H9 (cell line): ENCODE measurements around the gene HIF1A. TPM values are rescaled to one million over a fixed set of nuclear protein-coding genes. Genes with fewer than 3 reads are reported as not detected.
"Not testable (repeated sequence)": the region's sequence is repeated elsewhere in the genome, so short reads cannot be mapped to it uniquely, and the experiment has no call there.

Experiments used
- DNase-seq: peaks from one replicate; pipeline ENCODE4 v3.0.0-alpha.2; 2017
- H2AFZ ChIP-seq: one replicate; pipeline ENCODE4 v1.6.1; 2013; ENCODE audit warnings: mild to moderate bottlenecking, low read length, control low read depth, moderate library complexity
- H2AK5ac ChIP-seq: 2 replicates; pipeline ENCODE4 v1.6.1; 2013; ENCODE audit warnings: low read length, control low read depth, mixed read lengths; ENCODE audit not compliant: insufficient read length
- H2BK120ac ChIP-seq: one replicate; pipeline ENCODE4 v1.6.1; 2013; ENCODE audit warnings: low read depth, mild to moderate bottlenecking, low read length, control low read depth, inconsistent platforms; ENCODE audit not compliant: poor library complexity, severe bottlenecking
- H2BK12ac ChIP-seq: 2 replicates; pipeline ENCODE4 v1.6.1; 2013; ENCODE audit warnings: low read length, control low read depth, mixed read lengths, low read depth; ENCODE audit not compliant: insufficient read length
- H2BK15ac ChIP-seq: 2 replicates; pipeline ENCODE4 v1.6.1; 2013; ENCODE audit warnings: low read depth, low read length, control low read depth
- H2BK20ac ChIP-seq: one replicate; pipeline ENCODE4 v1.6.1; 2013; ENCODE audit warnings: low read depth, mild to moderate bottlenecking, low read length, control low read depth, inconsistent platforms; ENCODE audit not compliant: poor library complexity, severe bottlenecking
- H2BK5ac ChIP-seq: 2 replicates; pipeline ENCODE4 v1.6.1; 2013; ENCODE audit warnings: low read length, control low read depth, mixed read lengths; ENCODE audit not compliant: insufficient read length
- H3K14ac ChIP-seq: 2 replicates; pipeline ENCODE4 v1.6.1; 2013; ENCODE audit warnings: low read length, control low read depth; ENCODE audit not compliant: insufficient read depth
- H3K18ac ChIP-seq: 2 replicates; pipeline ENCODE4 v1.6.1; 2013; ENCODE audit warnings: low read depth, mild to moderate bottlenecking, mixed read lengths, low read length, control low read depth; ENCODE audit not compliant: insufficient read length
- H3K23ac ChIP-seq: 2 replicates; pipeline ENCODE4 v1.6.1; 2013; ENCODE audit warnings: low read length, control low read depth, mixed read lengths, low read depth; ENCODE audit not compliant: insufficient read length
- H3K23me2 ChIP-seq: 2 replicates; pipeline ENCODE4 v1.6.1; 2013; ENCODE audit warnings: low read depth, mild to moderate bottlenecking, mixed read lengths, low read length, control low read depth; ENCODE audit not compliant: insufficient read length, poor library complexity, severe bottlenecking
- H3K27ac ChIP-seq: 2 replicates; pipeline ENCODE4 v1.5.1; 2013; ENCODE audit warnings: low read length, control low read depth, mixed read lengths, low read depth; ENCODE audit not compliant: insufficient read length
- H3K27me3 ChIP-seq: 2 replicates; pipeline ENCODE4 v1.6.1; 2013; ENCODE audit warnings: low read length, control low read depth, inconsistent platforms; ENCODE audit not compliant: insufficient read depth
- H3K4ac ChIP-seq: 2 replicates; pipeline ENCODE4 v1.6.1; 2013; ENCODE audit warnings: low read depth, mild to moderate bottlenecking, control low read depth, inconsistent platforms, low read length, moderate library complexity
- H3K4me1 ChIP-seq: 2 replicates; pipeline ENCODE4 v1.6.1; 2013; ENCODE audit warnings: low read length, control low read depth, inconsistent platforms; ENCODE audit not compliant: insufficient read depth
- H3K4me2 ChIP-seq: 2 replicates; pipeline ENCODE4 v1.6.1; 2013; ENCODE audit warnings: low read length, control low read depth, mixed read lengths; ENCODE audit not compliant: insufficient read length, insufficient read depth
- H3K56ac ChIP-seq: 2 replicates; pipeline ENCODE4 v1.6.1; 2013; ENCODE audit warnings: low read depth, mild to moderate bottlenecking, mixed read lengths, low read length, control low read depth; ENCODE audit not compliant: insufficient read length
- H3K79me1 ChIP-seq: 2 replicates; pipeline ENCODE4 v1.6.1; 2013; ENCODE audit warnings: low read depth, mild to moderate bottlenecking, moderate library complexity, low read length, control low read depth, inconsistent platforms; ENCODE audit not compliant: insufficient read depth, poor library complexity, severe bottlenecking
- H3K79me2 ChIP-seq: 2 replicates; pipeline ENCODE4 v1.6.1; 2013; ENCODE audit warnings: low read length, control low read depth, inconsistent platforms; ENCODE audit not compliant: insufficient read depth
- H3K9ac ChIP-seq: 2 replicates; pipeline ENCODE4 v1.6.1; 2013; ENCODE audit warnings: low read length, control low read depth, mixed read lengths; ENCODE audit not compliant: insufficient read length; ENCODE audit errors: extremely low read depth
- H3K9me3 ChIP-seq: one replicate; pipeline ENCODE4 v1.6.1; 2013; ENCODE audit warnings: low read depth, low read length, inconsistent platforms; ENCODE audit not compliant: control insufficient read depth
- H3T11ph ChIP-seq: one replicate; pipeline ENCODE4 v1.6.1; 2013; ENCODE audit warnings: mild to moderate bottlenecking, low read length, control low read depth, inconsistent platforms
- H4K20me1 ChIP-seq: one replicate; pipeline ENCODE4 v1.6.1; 2013; ENCODE audit not compliant: control insufficient read depth, insufficient read length, insufficient read depth
- H4K5ac ChIP-seq: 2 replicates; pipeline ENCODE4 v1.6.1; 2013; ENCODE audit warnings: low read depth, mild to moderate bottlenecking, mixed read lengths, low read length, control low read depth; ENCODE audit not compliant: insufficient read length
- H4K8ac ChIP-seq: replicated peaks from 2 replicates; pipeline ENCODE4 v1.6.1; 2013; ENCODE audit warnings: low read length, control low read depth, mixed read lengths, low read depth; ENCODE audit not compliant: insufficient read length
- H4K91ac ChIP-seq: 2 replicates; pipeline ENCODE4 v1.6.1; 2013; ENCODE audit warnings: low read depth, mild to moderate bottlenecking, moderate library complexity, mixed read lengths, low read length, control low read depth; ENCODE audit not compliant: insufficient read length
- H3K27ac Mint-ChIP-seq, 3 experiments: 2 replicates in 2 of 3; 3 replicates in 1 of 3; pipeline ENCODE4 v1.8.0; 2020 to 2021; ENCODE audit warnings: mixed read lengths in 3 of 3, mild to moderate bottlenecking in 1 of 3, moderate library complexity in 1 of 3
- H3K27me3 Mint-ChIP-seq: 2 replicates; pipeline ENCODE4 v1.8.0; 2021; ENCODE audit warnings: low read depth, mild to moderate bottlenecking, moderate library complexity, mixed read lengths
- H3K36me3 Mint-ChIP-seq, 3 experiments: 2 replicates in 2 of 3; 3 replicates in 1 of 3; pipeline ENCODE4 v1.8.0; 2020 to 2021; ENCODE audit warnings: low read depth in 3 of 3, mixed read lengths in 3 of 3; ENCODE audit not compliant: insufficient read depth in 1 of 3
- H3K4me1 Mint-ChIP-seq, 2 experiments: 2 replicates each; pipeline ENCODE4 v1.8.0; 2020; ENCODE audit warnings: mixed read lengths in 2 of 2
- H3K4me3 Mint-ChIP-seq, 2 experiments: 2 replicates in 1 of 2; 3 replicates in 1 of 2; pipeline ENCODE4 v1.8.0; 2020 to 2021; ENCODE audit warnings: mild to moderate bottlenecking in 2 of 2, mixed read lengths in 2 of 2, moderate library complexity in 1 of 2
- H3K9me3 Mint-ChIP-seq, 2 experiments: 2 replicates in 1 of 2; 3 replicates in 1 of 2; pipeline ENCODE4 v1.8.0; 2020; ENCODE audit warnings: mild to moderate bottlenecking in 2 of 2, mixed read lengths in 2 of 2, moderate library complexity in 1 of 2
- WGBS: extraction: QIAGEN DNeasy Blood & Tissue Kit; methylation state at CpG from one replicate; pipeline ENCODE4 v1.1.7; 2013; ENCODE audit warnings: missing lambda C conversion rate, low lambda C conversion rate, mixed read lengths; ENCODE audit not compliant: insufficient read length; ENCODE audit errors: extremely low coverage; 5-methylcytosine and 5-hydroxymethylcytosine counted together
- total RNA-seq: library from RNA; stranded (reverse); gene quantifications from 2 replicates; pipeline ENCODE4 v1.2.1, GENCODE V29; 2021

HIF1A gene
- total RNA-seq, 1 experiment from 2014 or later: 154 TPM

DNA sequence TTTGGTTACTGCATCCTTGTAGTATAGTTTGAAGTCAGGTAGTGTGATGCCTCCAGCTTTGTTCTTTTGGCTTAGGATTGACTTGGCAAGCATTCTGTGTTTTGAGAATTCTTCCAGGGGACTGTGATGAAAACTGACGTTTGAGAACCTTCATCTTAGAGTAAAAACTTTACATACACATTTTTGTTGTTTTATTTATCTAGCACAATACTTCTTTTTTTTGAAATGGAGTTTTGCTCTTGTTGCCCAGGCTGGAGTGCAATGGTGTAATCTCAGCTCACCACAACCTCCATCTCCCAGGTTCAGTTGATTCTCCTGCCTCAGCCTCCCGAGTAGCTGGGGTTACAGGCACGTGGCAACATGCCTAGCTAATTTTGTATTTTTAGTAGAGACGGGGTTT lies 13.4 kb downstream of the HIF1A start:
- H2BK5ac ChIP-seq, H3K4ac ChIP-seq, H4K8ac ChIP-seq, H3K18ac ChIP-seq, H4K20me1 ChIP-seq, H4K5ac ChIP-seq, H3K9ac ChIP-seq, H4K91ac ChIP-seq, H2BK12ac ChIP-seq, H2AFZ ChIP-seq, H3K9me3 ChIP-seq, H3K27ac ChIP-seq, H3K27me3 ChIP-seq, H3K4me3 Mint-ChIP-seq, H3K27ac Mint-ChIP-seq, H3K9me3 Mint-ChIP-seq, H2BK15ac ChIP-seq, H2BK120ac ChIP-seq, H2BK20ac ChIP-seq, H3T11ph ChIP-seq, H3K4me1 ChIP-seq, H2AK5ac ChIP-seq, DNase-seq, H3K36me3 Mint-ChIP-seq, H3K23ac ChIP-seq, H3K4me2 ChIP-seq, H3K27me3 Mint-ChIP-seq, H3K79me1 ChIP-seq, H3K23me2 ChIP-seq, H3K14ac ChIP-seq, H3K56ac ChIP-seq: not testable (repeated sequence)
- peaks cover 49 to 52% of the 10 kb centered on the region in 2 experiments for H3K4me1 Mint-ChIP-seq
- no CpG with 5 or more reads among the region's 4 CpGs for WGBS
- peaks cover 67% of the 10 kb centered on the region for H3K79me2 ChIP-seq
